Measurements from ENCODE around the gene CXXC4.

Gene CXXC4

DNA sequence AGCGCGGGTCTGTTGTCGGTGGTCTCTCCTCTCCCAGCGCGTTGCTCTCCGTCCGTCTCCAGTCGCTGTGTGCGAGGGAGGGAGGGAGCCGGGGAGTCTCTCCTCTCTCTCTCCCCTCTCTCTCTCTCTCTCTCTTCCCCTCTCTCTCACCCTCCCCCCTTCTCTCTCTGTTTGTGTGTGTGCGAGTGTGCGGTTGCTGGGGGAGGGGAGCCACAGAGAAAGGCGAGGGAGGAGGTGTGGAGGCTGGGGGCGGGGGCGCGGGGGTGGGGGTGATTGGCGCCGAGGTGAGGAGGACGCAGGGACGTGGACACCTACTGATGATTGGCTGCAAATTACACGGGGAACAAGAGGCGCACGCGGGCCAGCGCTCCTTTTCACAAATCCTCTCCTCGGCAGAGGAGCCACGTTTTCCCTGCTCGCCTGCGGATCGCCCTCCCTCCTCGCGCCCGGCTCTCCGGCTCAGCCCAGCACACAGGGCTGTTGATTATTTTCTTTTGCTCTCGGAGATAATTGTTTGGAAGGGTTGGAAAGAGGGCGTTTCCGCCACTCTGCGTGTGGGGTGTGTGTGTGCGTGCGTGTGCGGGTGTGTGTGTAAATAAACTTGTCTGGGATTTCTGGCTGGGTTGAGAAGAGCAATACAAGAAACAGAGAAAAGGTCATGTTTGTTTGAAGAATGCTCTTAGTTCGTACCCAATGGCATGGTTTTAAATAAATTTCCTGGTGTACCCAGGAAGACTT is at the start of gene CXXC4:
TSS of gene CXXC4 (minus strand) at position 73 of the 738 bp plus-strand sequence. CDS start 3,092 bp downstream, outside the sequence.
- no peak for DNase-seq (ENCODE audit: low read depth)

DNA sequence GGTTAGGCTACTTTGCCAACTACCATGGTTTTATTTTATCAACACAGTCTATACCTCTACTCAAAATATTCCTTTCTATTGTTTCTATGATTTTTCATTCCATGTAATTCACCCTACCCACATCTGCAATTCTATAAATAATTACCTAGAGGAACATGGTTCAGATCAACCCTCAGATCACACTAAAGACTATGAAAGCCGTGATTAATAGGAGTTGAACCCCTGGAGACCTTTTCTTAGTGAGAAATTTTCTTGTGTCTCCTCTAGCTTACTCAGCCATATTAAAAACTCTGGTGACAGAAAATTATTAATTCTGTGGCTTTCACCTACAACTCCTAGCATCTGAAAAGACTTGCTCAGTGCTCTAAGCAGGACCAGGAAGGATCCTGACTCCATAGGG is 38.5 kb upstream of the CXXC4 start:
- DNase-seq (ENCODE audit: low read depth), result no peak

DNA sequence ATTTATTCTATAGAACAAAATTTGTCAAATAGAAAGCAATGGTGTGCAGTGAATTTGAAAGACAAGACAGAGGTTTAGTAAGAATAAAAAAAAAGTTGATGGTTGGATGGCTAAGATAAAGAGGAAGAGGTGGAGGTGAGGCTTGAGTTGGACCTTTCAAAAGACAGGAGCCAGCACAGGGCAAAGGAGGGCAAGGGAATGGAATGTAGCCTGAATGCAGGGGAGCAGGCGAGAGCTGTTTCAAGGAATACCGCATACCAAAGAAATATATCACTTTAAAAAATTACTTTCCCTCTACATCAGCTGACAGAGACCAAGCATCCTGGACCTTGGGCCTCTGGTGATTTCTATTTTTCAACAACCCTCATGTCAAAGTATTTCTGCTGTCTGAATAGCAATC is 38.0 kb upstream of the CXXC4 start:
- DNase-seq (ENCODE audit: low read depth), result no peak

DNA sequence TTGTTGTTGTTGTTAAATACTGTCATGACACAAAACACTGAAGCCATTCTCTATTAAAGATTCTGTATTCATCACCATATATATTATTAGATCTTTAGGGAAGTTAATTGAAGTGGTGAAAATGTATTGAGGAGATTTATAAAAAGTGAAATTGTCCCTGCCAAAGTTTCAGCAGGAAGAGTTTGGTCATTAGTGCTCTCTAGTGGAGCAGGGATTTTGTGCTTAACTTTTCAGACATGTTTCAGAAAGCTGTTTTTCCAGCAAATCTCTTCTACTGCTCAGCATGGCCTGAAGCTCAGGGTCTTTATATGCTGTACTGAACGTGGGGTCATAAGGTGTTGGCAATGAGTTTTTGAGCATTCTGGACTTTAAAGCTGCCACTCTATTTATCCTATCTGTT is 36.7 kb upstream of the CXXC4 start:
- DNase-seq (ENCODE audit: low read depth), result no peak

DNA sequence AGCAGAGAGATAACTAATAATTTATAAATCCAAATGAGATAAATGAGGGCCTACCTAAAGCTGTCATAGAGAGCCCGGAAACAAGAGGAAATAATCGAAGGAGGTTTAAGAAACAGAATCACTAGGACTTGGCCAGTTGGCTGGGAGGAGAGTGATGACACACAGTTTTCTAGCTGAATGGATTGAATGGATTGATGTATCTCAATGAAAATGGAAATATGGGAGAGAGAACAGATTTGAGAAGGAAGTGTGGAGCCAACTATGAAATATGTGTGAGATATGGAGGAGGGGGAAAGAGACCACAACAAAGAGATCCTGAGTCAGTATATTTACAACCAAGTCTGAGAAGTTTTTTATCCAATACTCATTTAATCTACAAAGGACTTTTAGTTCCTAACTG is 35.7 kb upstream of the CXXC4 start:
- DNase-seq (ENCODE audit: low read depth), result no peak

DNA sequence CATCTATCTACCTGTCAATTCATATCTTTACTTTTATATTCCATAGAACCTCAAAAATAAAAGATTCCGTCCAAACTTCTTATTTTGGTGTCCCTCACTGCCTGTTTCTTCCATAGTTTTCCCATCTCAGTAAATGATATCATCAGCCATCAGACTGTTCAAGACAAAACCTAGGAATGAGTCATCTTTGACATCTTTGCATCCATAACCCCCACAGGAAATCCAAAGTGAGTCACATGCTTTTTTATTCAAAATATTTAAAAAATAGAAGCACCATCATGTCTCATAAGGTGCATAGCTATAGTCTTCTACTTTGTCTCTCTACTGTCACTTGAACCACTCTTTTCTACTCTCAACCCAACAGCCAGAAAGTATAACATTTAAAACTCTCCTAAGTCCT is 29.9 kb upstream of the CXXC4 start:
- no peak for DNase-seq (ENCODE audit: low read depth)

DNA sequence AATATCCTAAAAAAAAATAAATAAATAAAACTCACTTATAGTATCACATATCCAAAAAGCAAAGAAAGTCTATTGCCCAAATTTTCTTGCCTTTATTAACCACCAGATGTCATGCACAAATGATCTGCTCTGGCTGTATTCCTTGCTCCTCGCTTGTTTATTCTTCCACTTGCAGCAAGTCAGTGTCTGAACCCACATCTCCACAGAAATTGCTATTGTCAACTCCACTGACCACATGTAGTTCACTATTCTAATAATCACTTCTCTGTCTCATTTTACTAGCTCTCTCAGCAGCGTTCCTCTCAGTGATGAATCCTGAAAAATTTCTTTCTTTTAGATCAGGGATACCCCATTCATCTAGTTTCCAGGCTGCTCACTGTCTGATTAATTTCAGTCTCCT is 29.3 kb upstream of the CXXC4 start:
- no peak for DNase-seq (ENCODE audit: low read depth)

DNA sequence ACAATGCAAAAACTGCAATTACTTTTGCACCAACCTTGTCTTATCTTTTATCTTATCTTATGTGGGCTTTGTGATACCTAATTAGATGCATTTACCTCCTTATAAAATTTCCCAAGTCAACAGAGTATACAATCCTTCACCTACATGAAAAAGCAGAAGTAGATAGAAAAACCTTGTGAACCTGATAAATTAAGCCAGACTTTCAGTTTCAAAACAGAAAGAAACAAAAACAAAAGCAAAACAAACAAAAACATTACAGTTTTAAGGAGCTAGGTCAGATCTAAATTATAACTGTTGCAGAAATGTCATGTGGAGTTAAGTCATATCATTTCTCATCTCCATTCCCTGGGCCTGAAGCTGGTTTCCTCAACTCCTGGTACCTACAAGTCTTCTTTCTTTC is 24.9 kb upstream of the CXXC4 start:
- no peak for DNase-seq (ENCODE audit: low read depth)

DNA sequence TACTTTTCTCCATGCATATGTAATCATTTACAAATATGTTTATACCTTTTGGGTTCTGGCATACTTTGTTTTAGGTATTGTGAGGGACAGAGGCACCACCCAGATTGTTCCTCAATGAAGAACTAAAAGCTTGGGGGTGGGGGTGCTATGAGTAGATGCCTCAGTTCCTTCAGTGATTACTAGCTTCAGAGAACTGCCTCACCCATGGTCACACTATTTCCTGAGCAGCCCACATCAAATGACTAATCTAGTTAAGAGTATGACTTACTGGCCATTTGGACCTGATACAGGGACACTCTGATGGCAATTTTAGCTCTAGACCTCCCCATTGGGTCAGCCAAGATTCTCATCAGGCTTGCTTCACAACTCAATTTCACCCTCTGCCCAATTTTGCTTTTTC is 22.2 kb upstream of the CXXC4 start:
- no peak for DNase-seq (ENCODE audit: low read depth)

DNA sequence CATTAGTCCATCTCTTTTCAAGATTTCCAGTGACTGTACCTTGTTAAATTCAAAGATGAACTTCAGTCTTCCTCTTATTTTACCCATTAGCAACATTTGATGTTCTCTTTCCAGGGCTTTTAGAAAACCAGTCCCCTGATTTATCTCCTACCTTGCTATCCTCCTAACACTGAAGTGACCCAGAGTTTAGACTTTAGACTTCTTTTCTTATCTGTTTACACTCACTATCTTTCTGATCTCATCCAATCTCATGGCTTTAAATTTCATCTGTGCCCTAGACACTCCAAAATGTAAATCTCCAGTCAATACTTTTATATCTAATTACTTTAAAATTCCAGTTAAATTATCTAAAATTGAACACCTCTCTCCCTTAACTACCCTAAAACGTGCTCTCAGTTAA is 13.5 kb upstream of the CXXC4 start:
- DNase-seq (ENCODE audit: low read depth), result no peak

DNA sequence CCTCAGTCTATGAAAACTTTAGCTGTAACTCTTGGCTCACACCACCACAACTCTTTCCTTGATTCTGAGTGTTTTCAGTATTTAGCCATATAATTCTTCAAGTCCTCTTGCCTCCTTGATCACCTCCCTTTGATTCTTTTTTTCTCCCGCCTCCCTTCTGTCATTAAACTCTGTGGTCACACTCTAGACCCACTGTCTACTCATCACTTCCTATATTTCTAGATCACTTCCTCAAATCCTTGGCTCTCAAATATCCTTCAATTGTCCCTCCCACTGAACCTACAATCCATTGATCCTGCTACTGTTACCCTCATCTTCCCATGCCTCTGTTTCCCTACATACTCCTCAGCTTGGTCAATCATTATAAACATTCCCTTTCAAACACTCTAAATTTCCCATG is 12.4 kb upstream of the CXXC4 start:
- no peak for DNase-seq (ENCODE audit: low read depth)

DNA sequence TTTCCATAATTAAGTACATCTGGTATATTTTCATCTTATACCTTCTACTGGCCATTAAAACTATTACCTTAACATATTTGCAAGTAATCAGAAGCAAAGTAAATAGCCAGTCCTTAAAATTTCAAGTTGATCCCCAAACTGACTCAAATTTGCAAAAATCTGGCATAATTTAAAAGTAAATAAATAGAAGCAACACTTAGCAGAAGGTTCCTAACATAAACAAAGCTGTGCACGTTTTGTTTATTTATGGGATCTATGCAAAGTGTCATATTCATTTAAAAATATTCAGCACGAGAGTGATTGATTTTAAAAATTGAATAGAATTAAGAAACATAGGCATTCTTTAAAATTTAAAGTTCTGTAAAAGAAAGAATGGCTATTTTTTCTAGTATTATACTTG is 9.8 kb upstream of the CXXC4 start:
- DNase-seq (ENCODE audit: low read depth), result no peak

DNA sequence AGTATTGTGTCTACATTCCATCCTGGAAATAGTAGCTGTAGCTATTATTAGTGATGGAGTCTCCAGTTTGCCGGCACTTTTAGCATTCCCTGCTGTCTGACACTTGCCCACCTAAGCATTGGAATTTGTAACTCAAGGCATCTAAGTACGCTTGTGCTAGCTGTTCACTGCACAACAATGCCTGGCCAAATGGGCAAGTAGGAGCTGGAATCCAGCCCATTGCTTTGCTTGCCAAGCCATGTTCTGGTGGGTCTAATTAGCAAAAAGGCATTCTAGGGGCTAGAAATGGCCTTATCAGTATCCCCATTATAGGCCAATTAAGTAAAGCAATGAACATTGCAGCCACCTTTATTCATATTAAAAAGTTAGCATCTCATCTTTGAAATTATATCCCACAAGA is 7.8 kb upstream of the CXXC4 start:
- no peak for DNase-seq (ENCODE audit: low read depth)

DNA sequence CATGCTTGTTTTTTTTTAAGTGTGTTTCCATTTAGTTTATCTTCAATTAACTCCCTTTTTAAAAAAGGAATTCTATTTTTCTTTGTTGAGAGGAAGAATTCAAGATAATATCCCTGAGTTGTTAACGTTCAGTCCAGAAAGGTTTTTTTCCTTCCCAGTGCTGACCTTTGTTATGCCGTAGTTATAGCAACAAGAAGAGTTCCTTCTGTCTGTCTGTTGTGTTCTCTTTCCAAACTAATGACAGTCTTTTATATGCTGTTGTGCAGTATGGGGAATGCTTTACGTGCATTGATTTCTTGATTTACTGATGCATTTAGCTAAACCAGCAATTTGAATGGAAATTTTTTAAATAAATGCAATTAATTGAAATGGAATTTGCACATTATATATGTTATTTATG is 6.6 kb upstream of the CXXC4 start:
- no peak for DNase-seq (ENCODE audit: low read depth)

DNA sequence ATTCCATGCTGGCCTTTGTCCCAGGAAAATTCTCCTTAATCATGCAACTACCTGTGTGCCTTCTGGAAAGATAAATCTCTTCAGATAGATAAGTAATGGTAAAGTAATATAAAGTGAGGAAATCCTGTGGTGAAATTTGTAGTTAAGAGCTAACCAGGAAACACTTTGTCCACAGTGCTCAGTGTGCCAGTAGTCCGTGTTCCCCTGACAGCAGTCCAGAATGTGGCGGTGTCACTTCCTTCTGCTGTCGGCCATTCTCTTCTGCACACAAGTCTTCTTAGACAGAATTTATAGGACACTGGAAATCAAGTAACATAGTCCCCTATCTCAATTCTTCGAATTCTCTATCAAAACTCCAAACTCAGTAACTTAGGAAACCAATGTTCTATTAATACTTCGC is 5.7 kb upstream of the CXXC4 start:
- DNase-seq (ENCODE audit: low read depth), result no peak

DNA sequence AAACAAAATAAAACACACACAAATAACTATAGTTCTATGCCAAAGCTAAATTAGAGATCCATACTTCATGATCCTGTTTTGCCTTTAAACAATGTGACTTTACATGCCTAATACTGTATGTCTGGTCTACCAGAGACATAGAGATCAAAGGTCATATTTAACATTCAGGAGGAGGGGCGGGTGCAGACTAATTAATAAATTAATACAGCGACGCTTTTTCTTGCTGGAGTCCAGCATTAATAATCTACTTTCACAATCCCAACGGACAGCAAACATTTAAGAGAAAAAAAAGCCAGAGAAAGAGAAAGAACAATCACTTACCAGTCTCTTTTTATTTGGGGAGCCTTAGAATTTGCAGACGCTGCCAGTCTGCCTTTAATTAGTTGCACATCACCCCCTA is 509 bp downstream of the CXXC4 start:
- DNase-seq (ENCODE audit: low read depth), result no peak

DNA sequence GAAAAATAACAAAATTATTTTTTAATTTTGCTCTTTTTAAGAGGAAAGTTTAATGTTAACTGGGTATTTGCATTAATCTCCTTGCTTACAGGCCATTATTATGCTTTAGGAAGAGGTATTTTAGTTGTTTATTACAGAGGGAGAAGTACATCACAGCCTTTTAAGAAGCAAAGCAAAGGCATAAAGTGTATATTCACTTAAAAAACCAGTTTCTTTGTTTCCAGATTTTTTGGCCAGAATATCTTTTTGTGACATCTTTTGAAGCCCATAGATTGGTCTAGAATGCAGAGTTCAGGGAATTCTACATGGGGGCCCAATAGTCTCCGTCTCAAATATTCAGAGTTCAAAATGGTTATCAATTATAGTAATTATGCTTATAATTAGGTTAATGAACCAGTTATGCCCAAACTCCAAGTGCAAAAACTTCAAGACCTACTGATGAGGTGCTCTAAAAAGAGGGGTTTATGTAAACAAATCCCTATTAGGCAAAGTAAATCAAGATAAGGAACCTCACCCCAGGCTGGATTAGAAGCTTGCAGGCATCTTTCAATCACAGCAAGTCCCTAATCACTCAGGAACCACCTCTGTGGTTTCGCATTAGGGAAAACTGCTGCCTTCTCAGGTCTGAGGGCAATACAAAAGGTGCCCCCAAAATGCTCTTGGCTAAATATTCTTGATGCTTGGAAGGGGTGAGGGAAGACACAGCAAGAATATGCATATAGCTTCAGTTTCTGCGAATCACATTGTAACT is 1.4 kb downstream of the CXXC4 start:
- no peak for DNase-seq (ENCODE audit: low read depth)

DNA sequence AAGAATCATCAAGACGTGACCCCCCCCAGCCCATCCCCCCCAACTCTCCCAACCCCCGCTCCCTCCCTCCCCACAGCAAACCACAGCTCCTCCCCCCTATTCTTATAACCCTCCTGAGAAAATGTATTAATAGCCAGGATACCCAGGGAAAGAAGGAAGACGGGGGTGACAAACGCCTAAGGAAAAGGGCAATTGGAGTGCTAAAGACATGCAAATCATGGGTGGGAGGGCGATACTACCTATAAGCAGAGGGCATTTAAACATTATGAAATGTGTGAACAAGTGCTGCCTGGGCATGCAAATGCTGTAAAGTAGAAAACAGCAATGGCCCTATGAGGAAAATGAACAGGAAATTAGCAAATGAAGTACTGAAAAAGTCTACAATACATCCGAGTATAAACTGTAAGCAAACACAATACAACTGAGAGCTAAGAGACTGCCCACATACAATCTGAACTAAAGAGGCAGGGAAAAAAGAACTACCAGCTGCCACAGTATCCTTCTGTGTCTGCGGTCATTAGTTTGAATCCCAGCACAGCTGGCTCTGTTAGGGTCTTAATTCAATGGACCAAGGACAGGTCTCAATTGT is 2.4 kb downstream of the CXXC4 start:
- DNase-seq (ENCODE audit: low read depth), result no peak

DNA sequence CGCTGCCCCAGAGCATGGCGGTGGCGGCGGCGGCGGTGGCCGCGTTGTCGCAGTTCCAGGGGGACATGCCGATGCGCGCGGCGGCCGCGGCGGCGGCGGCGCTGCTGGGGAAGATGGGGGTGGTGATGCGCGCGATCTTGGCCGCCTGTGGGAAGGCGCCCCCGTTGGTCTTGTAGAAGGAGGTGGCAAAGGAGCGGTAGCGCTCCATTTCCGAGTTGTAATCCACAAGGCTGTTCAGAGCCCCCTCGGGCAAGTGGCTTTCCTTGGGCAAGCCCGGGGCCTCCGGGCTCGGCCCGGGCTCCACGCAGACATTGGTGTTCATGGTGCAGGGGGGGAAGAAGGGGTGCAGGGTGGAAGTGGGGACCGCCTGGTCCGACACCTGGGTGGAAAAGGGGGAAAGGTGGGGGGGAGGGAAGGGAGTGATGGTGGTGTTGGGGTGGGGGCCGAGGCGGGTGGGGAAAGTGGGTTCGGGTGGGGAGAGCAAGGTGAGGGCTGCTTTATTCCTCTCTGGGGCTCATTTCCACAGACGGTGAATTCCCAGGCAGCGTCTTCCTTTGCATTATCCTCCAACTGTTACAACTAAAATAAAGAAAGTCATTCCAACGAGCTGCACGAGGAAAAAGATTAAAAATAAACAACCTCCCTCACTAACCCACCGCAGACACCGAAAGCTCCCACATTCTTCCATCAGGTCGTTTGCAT is 3.1 kb downstream of the CXXC4 start:
- no peak for DNase-seq (ENCODE audit: low read depth)

DNA sequence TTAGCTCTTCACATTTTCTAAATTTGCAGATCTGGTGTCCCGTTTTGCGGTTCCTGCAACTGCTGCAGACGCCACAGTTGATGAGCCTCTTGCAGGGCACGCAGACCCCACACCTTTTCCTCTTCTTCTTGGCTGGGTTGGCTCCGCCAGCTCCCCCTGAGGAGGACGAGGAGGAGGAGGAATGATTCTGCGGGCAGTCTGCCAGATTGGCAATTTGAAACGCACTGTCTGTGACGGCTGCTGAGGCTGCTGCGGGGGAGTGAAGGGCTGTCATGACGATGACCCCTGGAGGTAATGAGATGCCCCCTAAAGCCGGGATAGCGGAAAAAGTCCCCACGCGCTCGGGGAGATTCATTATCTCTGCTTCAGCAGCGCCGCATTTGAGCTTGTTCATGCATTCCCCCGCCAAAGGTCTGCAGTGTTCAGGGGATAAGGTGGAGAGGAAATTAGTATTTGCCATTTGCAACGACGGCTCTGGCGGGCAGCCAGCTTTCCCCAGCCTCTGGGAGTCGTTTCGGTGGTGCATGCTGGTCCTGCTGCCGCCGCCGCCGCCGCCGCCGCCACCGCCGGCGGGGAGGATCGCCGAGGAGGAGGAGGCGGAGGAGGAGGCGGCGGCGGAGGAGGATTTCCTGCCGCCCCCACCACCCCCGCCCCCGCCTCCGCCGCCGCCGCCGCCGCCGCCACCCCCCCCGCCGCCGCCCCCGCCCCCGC is 3.8 kb downstream of the CXXC4 start:
- no peak for DNase-seq (ENCODE audit: low read depth)

DNA sequence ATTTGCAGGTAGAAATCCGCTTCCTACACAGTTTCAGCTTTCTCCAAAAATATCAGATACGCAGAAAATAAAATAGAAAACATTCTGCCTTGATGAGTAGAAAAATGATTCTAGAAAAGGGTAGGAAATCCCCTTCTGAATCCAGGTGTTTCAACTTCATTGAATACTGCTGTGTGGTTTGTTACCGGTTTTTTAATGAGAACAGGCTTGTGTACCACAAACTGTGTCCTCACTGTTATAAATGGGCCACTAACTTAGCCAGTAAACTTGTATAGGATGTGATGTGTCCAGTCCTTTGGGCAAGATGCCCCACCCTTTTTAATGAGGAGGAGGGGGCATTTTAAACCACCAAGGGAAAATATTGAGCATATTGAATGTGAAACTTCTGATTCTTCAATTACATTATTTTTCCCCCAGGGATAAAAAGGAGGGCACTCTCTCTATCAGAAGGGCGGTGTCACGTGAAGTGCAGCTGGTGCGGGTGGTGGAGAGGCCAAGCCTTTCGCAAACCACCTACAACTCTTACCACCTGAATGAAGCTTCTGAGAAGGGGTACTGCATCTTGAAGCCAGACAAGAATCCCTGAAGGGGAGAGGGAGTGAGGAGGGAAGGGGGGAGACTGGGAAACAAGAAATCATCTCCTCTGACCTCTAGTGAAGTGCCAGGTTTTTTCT is 4.5 kb downstream of the CXXC4 start:
- DNase-seq (ENCODE audit: low read depth), result no peak

DNA sequence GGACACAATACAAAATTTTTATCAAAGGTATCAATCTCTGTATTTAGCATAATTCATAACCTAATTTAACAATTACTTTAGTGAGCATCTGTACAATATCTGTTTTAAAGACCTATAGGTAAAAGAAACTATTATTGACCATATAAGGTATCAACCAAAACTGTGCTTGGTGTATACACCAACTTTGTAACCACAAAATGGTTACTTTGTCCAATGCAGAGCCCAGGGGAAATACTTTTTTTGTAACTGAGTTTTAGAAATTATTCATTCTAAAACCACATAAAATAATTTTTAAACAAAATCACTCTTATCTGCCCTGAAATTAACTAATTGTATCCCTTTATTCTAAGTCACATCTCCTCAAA is 5.0 kb downstream of the CXXC4 start:
- DNase-seq (ENCODE audit: low read depth), result no peak
